H1 (cell line): ENCODE data around the gene CNNM4. TPM values are rescaled to one million over a fixed set of nuclear protein-coding genes. Genes with fewer than 3 reads are reported as not detected.

Experiments used
- EGR1 ChIP-seq: IDR thresholded peaks from 2 replicates; pipeline ENCODE4 v1.6.1; 2011; ENCODE audit warnings: low read depth, low read length, borderline replicate concordance
- PHF8 ChIP-seq: fragments of 200-600 bp; sonication (generic); conservative IDR thresholded peaks from 2 replicates; pipeline ENCODE4 v1.7.1; 2012; ENCODE audit warnings: low read depth, mild to moderate bottlenecking, inconsistent platforms, low read length, moderate library complexity
- SUZ12 ChIP-seq: fragments of 200-600 bp; sonication (generic); IDR thresholded peaks from 2 replicates; pipeline ENCODE4 v1.6.1; 2012; ENCODE audit warnings: mild to moderate bottlenecking, inconsistent platforms, low read length, moderate library complexity, mixed read lengths
- polyA plus RNA-seq, 7 experiments: library from polyadenylated mRNA; depleted of rRNA in 3 of 7; stranded (reverse) in 5 of 7; unstranded in 2 of 7; fragments of >200 nt in 5 of 7; fragments of 200-250 nt in 2 of 7; gene quantifications; 1 replicate in 5 of 7; 2 replicates in 1 of 7; 4 replicates in 1 of 7; pipeline versions ENCODE4 v1.2.1 to v1.2.3, GENCODE V29; 2011 to 2013; ENCODE audit warnings: missing spikeins in 2 of 7, mixed read lengths in 2 of 7
- total RNA-seq: library from RNA; stranded (reverse); fragmentation: NEBNext Ultra II Directional; extraction: Animal tissue kit (Norgen Biotek cat#: 25700); gene quantifications from 2 replicates; pipeline ENCODE4 v1.2.1, GENCODE V29; 2021

CNNM4 gene
- total and polyA plus RNA-seq, 2 of the 8 experiments (the other 6 are each of a cell fraction or from before 2014, with no cell fraction given): 10.3 to 11.0 TPM

DNA sequence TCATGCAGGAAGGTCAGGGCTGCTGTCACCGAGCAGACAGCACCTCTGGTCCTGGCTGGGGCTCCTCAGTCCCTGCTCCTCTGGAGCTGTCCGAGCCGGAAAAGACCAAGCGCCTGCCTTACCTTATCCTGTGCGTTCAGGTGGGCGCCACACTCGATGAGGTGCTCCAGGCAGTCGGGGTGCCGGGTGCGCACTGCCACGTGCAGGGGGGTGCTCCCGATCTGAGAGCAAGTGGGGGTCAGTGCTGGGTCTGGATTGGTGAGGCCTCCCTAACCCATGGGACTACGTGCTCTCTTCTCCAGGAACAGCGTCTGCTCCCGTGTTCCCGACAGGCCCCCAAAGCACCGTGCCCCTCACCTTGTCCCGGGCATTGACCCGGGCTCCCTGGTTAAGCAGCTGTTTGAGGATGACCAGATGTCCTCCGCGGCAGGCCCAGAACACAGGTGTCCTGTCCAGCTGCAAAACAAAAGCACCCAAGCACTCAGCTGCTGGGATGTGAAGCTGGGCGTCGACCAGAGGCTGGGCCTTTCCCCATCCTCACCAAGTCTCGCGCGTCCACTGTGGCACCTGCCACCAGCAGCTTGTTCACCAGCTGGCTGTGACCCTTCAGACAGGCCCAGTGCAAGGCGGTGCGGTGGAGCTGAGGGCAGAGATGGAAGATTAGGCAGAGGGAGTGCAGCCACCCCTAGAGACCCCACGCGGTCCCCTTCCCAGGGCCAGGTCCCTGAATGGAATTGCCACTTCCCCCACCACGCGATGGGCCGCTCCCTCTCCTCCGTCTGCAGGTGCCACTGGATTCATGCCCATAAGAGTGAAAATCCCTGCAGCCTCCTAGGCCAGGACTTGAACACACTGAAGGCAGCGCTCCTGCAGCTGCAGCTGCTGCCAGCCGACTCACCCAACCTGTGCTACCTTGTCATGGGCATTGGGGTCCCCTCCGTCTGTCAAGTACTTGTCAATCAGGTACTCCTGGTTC is 79.5 kb downstream of the CNNM4 start (continued):
- no peak for TF ChIP-seq SUZ12
- TF ChIP-seq EGR1: no peak
- no peak for TF ChIP-seq PHF8
